ENCODE measurements around the gene FZD8.

Gene FZD8

GRCh38 chr10:35605191-35605590, 36.9 kb downstream of the FZD8 start, which contains the start of gene GJD4:
Gene GJD4 (plus strand): TSS chr10:35605341. CDS start chr10:35605568, 227 bp downstream.
- Mint-ChIP-seq H3K36me3 (no peaks in the 10 kb centered on the region), H3K27ac (no peak within 1 kb of the TSS), H3K4me3 (no peak within 1 kb of the TSS), H3K4me1 (peaks cover 8% of the 10 kb centered on the region), H3K27me3 (peaks cover 54% of the 10 kb centered on the region), H3K9me3 (no peaks in the 10 kb centered on the region)
- DNase-seq = no peak
- CTCF ChIA-PET = interaction anchor here (0.5 kb wide), 1 partner anchor 486 kb away, joined by 3 read pairs; no protein-coding TSS in a partner anchor

DNA sequence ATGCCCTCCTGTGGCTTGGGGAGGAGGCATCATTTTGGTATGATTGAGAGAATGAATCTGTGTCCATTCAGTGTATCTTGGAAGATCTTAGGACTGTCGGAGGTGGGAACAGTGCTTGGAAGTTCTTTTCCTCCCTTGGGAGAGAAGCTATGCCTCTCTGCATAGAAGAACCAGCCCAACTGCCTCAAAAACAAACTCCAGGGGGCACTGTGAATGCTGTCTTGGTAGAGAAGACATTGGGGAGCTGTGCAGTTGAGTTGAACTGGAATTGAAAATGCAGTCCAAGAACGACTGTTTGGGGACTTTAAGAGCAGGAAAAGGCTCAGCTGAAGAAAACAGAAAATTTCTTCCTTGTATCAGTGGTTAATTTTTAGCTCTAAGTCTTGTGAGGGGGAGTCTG, 41.9 kb downstream of the FZD8 start:
- no peaks in the 10 kb centered on the region for H3K36me3 Mint-ChIP-seq
- CTCF ChIA-PET = no interaction called here
- no peaks in the 10 kb centered on the region for H3K9me3 Mint-ChIP-seq
- H3K27ac Mint-ChIP-seq = no peak overlapping the region
- H3K27me3 Mint-ChIP-seq = peaks cover 29% of the 10 kb centered on the region
- DNase-seq = no peak
- H3K4me3 Mint-ChIP-seq = no peak overlapping the region
- H3K4me1 Mint-ChIP-seq = no peaks in the 10 kb centered on the region

DNA sequence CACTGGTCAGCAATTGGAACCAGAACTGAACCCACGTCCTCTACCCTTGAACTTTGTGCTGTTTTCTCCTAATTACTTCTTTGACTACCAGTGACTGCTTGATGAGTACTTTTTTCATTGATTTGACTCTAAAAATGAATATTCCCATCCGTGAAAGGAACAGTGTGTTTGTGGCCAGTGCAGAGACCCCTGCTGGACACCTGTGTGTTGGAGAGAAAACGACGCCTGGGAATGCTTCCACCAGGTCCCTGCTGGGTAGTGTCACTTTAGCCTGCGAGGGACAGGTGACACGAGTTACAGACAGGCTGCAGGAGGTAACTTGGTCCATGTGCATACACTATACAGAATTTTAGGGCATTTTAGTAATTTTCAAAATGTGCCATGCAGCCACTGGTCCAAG, 43.7 kb downstream of the FZD8 start:
- H3K27ac Mint-ChIP-seq = no peak overlapping the region
- peaks cover 19% of the 10 kb centered on the region for H3K27me3 Mint-ChIP-seq
- no peaks in the 10 kb centered on the region for H3K36me3 Mint-ChIP-seq
- no peak overlapping the region for H3K4me3 Mint-ChIP-seq
- no peak for DNase-seq
- CTCF ChIA-PET = no interaction called here
- H3K4me1 Mint-ChIP-seq = no peaks in the 10 kb centered on the region
- H3K9me3 Mint-ChIP-seq = no peaks in the 10 kb centered on the region

- no peak overlapping the region for H3K4me3 Mint-ChIP-seq
- no peaks in the 10 kb centered on the region for H3K36me3 Mint-ChIP-seq
- CTCF ChIA-PET = no interaction called here
- no peaks in the 10 kb centered on the region for H3K4me1 Mint-ChIP-seq
- peaks cover 9% of the 10 kb centered on the region for H3K27me3 Mint-ChIP-seq
- no peak for DNase-seq
- no peak overlapping the region for H3K27ac Mint-ChIP-seq
- no peaks in the 10 kb centered on the region for H3K9me3 Mint-ChIP-seq
These were observed 47.0 kb downstream of the FZD8 start for GRCh38 chr10:35595106-35595505.

GRCh38 chr10:35594115-35595079, 47.7 kb downstream of the FZD8 start:
- Mint-ChIP-seq H3K27me3 (peaks cover 8% of the 10 kb centered on the region), H3K4me1 (no peaks in the 10 kb centered on the region), H3K36me3 (no peaks in the 10 kb centered on the region), H3K27ac (peak overlapping the region; percentile 17), H3K9me3 (no peaks in the 10 kb centered on the region), H3K4me3 (no peak overlapping the region)
- no peak for DNase-seq
- CTCF ChIA-PET = no interaction called here

DNA sequence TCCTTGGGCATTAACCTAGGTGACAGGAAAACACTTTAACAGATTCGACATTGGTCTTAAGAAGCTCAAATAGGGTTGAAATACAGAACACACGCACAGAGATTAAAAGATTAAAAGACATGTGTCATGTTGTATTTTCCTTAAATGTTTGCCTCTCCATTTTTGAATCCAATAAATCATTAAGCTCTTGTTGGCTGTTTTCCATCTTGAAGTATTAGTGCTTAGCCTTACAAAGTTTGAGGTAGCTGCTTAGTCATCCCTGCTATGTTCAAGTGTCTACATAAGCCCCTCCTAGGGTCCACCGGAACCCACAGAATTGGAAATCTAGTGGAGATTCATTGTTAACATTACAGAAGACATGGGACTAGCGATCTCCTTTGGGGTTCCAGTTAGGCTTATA, 49.7 kb downstream of the FZD8 start:
- Mint-ChIP-seq H3K4me1 (no peaks in the 10 kb centered on the region), H3K36me3 (no peaks in the 10 kb centered on the region), H3K9me3 (no peaks in the 10 kb centered on the region), H3K27me3 (peaks cover under 1% of the 10 kb centered on the region), H3K27ac (no peak overlapping the region), H3K4me3 (no peak overlapping the region)
- no peak for DNase-seq
- CTCF ChIA-PET = no interaction called here

DNA sequence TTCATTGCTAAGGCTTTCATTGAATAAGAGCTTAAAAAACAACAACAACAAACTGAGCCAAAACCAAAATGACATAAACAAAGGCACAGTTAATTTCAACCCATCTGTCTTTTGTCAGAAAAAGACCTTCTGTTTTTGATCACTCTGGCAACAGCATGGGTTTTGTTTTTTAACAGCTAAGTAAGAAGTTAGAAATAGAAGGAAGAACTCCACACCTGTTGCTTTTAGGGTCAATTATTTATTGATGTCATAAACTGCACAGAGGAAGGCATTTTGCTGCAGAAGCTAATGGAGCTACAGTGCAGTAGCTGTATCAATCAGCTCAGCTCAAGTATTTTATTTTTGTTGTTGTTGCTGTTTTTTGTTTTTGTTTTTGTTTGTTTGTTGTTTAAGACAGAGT, 53.3 kb downstream of the FZD8 start:
- H3K4me3 Mint-ChIP-seq = no peak overlapping the region
- H3K4me1 Mint-ChIP-seq = no peaks in the 10 kb centered on the region
- DNase-seq = no peak
- no peak overlapping the region for H3K27ac Mint-ChIP-seq
- CTCF ChIA-PET = interaction anchor here (0.9 to 1.5 kb wide), 2 partner anchors 19 to 25 kb away, joined by 3 to 5 read pairs; no protein-coding TSS in a partner anchor
- peaks cover 15% of the 10 kb centered on the region for H3K27me3 Mint-ChIP-seq
- no peaks in the 10 kb centered on the region for H3K9me3 Mint-ChIP-seq
- no peaks in the 10 kb centered on the region for H3K36me3 Mint-ChIP-seq
